Smooth muscle cell (in vitro differentiated cells): ENCODE data around the gene MEX3A. TPM values are rescaled to one million over a fixed set of nuclear protein-coding genes. Genes with fewer than 3 reads are reported as not detected.
"Not testable (repeated sequence)": the region's sequence is repeated elsewhere in the genome, so short reads cannot be mapped to it uniquely, and the experiment has no call there.

Source experiments
- DNase-seq: peaks from one replicate; lab custom pipeline; 2025; ENCODE audit not compliant: unreplicated experiment; lab: John Stamatoyannopoulos, UW
- H2AFZ ChIP-seq: fragments of 200-600 bp; sonication (generic); 2 replicates; pipeline ENCODE4 v1.6.0; 2016; ENCODE audit warnings: antibody characterized with exemption, low read depth, mild to moderate bottlenecking
- H3F3A ChIP-seq: fragments of 200-600 bp; sonication (generic); 2 replicates; pipeline ENCODE4 v1.6.0; 2017; ENCODE audit warnings: antibody characterized with exemption, low read depth
- H3K27ac ChIP-seq: fragments of 200-600 bp; sonication (generic); 2 replicates; pipeline ENCODE4 v1.5.1; 2016; ENCODE audit warnings: low read depth, mild to moderate bottlenecking
- H3K27me3 ChIP-seq: fragments of 200-600 bp; sonication (generic); 2 replicates; pipeline ENCODE4 v1.6.1; 2016; ENCODE audit warnings: low read depth, mild to moderate bottlenecking
- H3K36me3 ChIP-seq: fragments of 200-600 bp; sonication (generic); 2 replicates; pipeline ENCODE4 v1.5.1; 2016; ENCODE audit warnings: low read depth
- H3K4me1 ChIP-seq: fragments of 200-600 bp; sonication (generic); 2 replicates; pipeline ENCODE4 v1.5.1; 2016; ENCODE audit warnings: low read depth
- H3K4me2 ChIP-seq: fragments of 200-600 bp; sonication (generic); 2 replicates; pipeline ENCODE4 v1.6.0; 2016; ENCODE audit warnings: mild to moderate bottlenecking
- H3K4me3 ChIP-seq: fragments of 200-600 bp; sonication (generic); 2 replicates; pipeline ENCODE4 v1.5.1; 2016; ENCODE audit warnings: mild to moderate bottlenecking
- H3K79me2 ChIP-seq: fragments of 200-600 bp; sonication (generic); 2 replicates; pipeline ENCODE4 v1.6.0; 2016; ENCODE audit warnings: low read depth, mild to moderate bottlenecking
- H3K9ac ChIP-seq: fragments of 200-600 bp; sonication (generic); 2 replicates; pipeline ENCODE4 v1.6.0; 2016; ENCODE audit warnings: low read depth
- H3K9me3 ChIP-seq: fragments of 200-600 bp; sonication (generic); replicated peaks from 2 replicates; pipeline ENCODE4 v1.5.1; 2016; ENCODE audit warnings: low read depth
- H4K20me1 ChIP-seq: fragments of 200-600 bp; sonication (generic); 2 replicates; pipeline ENCODE4 v1.6.0; 2016; ENCODE audit warnings: low read depth
- WGBS: methylation state at CpG from one replicate; pipeline ENCODE4 v1.1.7; 2016; ENCODE audit warnings: low lambda C conversion rate; 5-methylcytosine and 5-hydroxymethylcytosine counted together
- polyA plus RNA-seq: library from polyadenylated mRNA; unstranded; fragments of >200 nt; fragmentation: Nextera tagmentation; extraction: Ambion mirVana; gene quantifications from 2 replicates; pipeline ENCODE4 v1.2.1, GENCODE V29; 2016
- total RNA-seq: library from RNA; depleted of rRNA; stranded (reverse); fragments of >200 nt; gene quantifications from 2 replicates; pipeline ENCODE4 v1.2.3, GENCODE V29; 2014
- TF ChIP-seq, protein P1 (sequence below): fragments of 200-600 bp; sonication (generic); IDR thresholded peaks from 2 replicates; pipeline ENCODE4 v1.5.1; 2017; ENCODE audit warnings: borderline replicate concordance, mild to moderate bottlenecking, antibody characterized with exemption; ENCODE audit not compliant: insufficient read depth, poor library complexity, severe bottlenecking

MEX3A gene
- total and polyA plus RNA-seq, 2 experiments from 2014 or later, result 10.5 to 13.8 TPM

DNA sequence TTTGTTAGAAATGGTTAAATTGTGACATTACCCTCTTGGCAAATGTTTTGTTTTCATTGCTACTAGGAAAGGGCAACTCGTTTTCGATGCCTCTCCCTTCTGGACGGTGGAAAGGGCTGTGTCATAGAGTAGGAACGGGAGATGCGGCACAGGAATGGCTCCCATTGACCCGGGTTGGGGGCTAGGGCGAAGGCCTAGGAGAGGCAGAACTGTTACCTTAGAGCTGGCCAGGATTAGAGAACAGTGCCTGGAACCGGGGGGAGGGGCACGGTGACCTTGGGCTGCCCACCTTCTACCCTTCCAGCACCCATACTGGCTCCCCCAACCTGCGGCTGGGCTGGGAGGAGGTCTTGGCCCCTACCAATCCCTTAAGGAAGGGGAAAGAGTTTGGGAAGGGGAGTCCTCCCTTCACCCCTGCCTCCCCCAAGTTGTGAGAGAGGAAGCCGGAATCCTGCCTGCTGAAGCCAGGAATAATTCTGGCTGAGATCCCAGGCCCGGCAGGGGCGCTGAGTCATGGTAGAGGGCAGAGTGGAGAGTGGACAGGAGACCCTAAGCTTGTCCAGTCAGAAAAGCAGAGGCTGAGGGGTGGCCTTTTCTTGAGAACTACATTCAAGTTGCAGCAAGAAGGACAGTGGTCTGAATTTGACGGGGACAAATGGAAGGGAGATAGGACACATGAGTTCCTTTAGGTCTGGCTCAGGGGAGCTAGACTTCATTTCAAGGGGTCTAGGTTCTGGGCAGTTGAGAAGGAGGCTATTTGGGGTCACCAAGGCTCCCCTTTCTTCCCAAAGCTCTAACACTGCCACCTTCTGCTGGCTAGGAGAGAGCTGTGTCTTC lies 40.5 kb upstream of the MEX3A start:
- Histone ChIP-seq H3K4me1 (peaks cover 58% of the 10 kb centered on the region), H4K20me1 (peaks cover 78% of the 10 kb centered on the region), H3K9ac (peak overlapping the region; percentile 98), H2AFZ (no peak overlapping the region), H3K36me3 (no peaks in the 10 kb centered on the region), H3K4me3 (peak overlapping the region; percentile 31), H3K79me2 (peaks cover 84% of the 10 kb centered on the region), H3K27ac (peak overlapping the region; percentile 100), H3K9me3 (no peaks in the 10 kb centered on the region), H3F3A (peaks cover 56% of the 10 kb centered on the region), H3K4me2 (peak overlapping the region; percentile 88), H3K27me3 (no peaks in the 10 kb centered on the region)
- no peak for DNase-seq
- 21% methylated on average over 14 of the region's 14 CpGs for WGBS
- TF ChIP-seq, protein P1, sequence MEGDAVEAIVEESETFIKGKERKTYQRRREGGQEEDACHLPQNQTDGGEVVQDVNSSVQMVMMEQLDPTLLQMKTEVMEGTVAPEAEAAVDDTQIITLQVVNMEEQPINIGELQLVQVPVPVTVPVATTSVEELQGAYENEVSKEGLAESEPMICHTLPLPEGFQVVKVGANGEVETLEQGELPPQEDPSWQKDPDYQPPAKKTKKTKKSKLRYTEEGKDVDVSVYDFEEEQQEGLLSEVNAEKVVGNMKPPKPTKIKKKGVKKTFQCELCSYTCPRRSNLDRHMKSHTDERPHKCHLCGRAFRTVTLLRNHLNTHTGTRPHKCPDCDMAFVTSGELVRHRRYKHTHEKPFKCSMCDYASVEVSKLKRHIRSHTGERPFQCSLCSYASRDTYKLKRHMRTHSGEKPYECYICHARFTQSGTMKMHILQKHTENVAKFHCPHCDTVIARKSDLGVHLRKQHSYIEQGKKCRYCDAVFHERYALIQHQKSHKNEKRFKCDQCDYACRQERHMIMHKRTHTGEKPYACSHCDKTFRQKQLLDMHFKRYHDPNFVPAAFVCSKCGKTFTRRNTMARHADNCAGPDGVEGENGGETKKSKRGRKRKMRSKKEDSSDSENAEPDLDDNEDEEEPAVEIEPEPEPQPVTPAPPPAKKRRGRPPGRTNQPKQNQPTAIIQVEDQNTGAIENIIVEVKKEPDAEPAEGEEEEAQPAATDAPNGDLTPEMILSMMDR, result no peak

DNA sequence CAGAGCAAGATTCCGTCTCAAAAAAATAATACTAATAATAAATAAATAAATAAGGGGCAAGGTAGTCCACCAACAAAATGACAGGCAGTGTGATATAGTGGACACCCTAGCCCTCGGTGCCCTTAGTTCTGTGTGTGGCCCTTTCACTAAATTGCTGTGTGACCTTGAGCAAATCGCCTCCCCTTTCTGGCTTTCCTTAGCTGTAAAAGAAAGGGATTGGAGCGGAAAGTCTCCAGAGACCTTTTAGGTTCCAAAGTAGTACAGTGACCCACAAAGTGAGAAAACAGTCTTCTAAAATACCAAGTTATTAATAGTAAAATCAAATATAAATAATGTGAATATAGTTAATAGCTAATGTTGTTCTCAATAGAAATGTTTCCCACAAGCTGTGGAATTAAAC lies 39.8 kb upstream of the MEX3A start:
- Histone ChIP-seq H3K9me3 (no peaks in the 10 kb centered on the region), H3K9ac (peak overlapping the region; percentile 98), H3K36me3 (no peaks in the 10 kb centered on the region), H3F3A (peaks cover 58% of the 10 kb centered on the region), H4K20me1 (peaks cover 79% of the 10 kb centered on the region), H3K79me2 (peaks cover 88% of the 10 kb centered on the region), H3K4me2 (peak overlapping the region; percentile 88), H3K4me1 (peaks cover 57% of the 10 kb centered on the region), H3K4me3 (peak overlapping the region; percentile 31), H2AFZ (no peak overlapping the region), H3K27ac (peak overlapping the region; percentile 100), H3K27me3 (no peaks in the 10 kb centered on the region)
- TF ChIP-seq, protein P1, result no peak
- no peak for DNase-seq
- WGBS, result 85% methylated on average over 4 of the region's 4 CpGs

DNA sequence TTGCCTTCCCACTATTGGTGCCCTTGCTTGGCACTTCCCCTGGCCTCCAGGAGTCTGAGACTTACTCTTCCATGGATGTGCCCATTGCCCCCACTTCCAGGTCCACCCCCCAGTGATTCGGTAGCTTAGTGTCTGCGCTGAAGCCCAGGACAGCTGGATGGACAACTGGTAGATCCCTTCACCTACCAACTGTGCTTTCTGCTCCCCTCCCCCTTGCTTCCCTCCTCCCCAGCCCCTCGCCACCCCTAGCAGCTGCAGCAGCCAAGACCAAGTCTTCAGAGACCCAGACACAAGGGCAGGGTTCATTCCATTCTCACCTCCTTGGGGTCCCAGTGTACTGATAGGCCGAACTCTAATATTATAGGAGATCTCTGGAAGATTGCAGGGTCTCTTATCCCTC lies 39.2 kb upstream of the MEX3A start:
- H3F3A ChIP-seq, result peaks cover 53% of the 10 kb centered on the region
- peaks cover 52% of the 10 kb centered on the region for H3K4me1 ChIP-seq
- no peak for DNase-seq
- TF ChIP-seq, protein P1, result no peak
- peaks cover 79% of the 10 kb centered on the region for H4K20me1 ChIP-seq
- 49% methylated on average over 4 of the region's 4 CpGs for WGBS
- H2AFZ ChIP-seq, result no peak overlapping the region
- peak overlapping the region; percentile 31 for H3K4me3 ChIP-seq
- peaks cover 94% of the 10 kb centered on the region for H3K79me2 ChIP-seq
- H3K4me2 ChIP-seq, result peak overlapping the region; percentile 88
- H3K27ac ChIP-seq, result peak overlapping the region; percentile 100
- no peaks in the 10 kb centered on the region for H3K9me3 ChIP-seq
- no peaks in the 10 kb centered on the region for H3K36me3 ChIP-seq
- H3K9ac ChIP-seq, result peak overlapping the region; percentile 98
- H3K27me3 ChIP-seq, result no peaks in the 10 kb centered on the region

DNA sequence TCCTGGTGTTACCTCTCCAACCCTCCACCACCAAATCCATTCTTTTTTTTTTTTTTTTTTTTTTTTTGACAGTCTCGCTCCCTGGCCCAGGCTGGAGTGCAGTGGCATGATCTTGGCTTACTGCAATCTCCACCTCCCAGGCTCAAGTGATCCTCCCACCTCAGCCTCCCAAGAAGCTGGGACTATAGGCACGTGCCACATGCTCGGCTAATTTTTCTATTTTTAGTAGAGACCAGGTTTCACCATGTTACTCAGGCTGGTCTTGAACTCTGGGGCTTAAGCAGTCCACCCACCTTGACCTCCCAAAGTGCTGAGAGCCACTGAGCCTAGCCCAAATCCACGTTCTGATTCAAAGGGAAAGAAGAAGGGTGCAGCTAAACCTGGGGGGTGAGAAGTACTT lies 38.7 kb upstream of the MEX3A start:
- peaks cover 52% of the 10 kb centered on the region for H3F3A ChIP-seq
- peak overlapping the region; percentile 31 for H3K4me3 ChIP-seq
- peak overlapping the region; percentile 88 for H3K4me2 ChIP-seq
- H3K9ac ChIP-seq, result peak overlapping the region; percentile 25
- DNase-seq, H3K27me3 ChIP-seq, H2AFZ ChIP-seq, H3K9me3 ChIP-seq, H3K36me3 ChIP-seq: not testable (repeated sequence)
- peaks cover 82% of the 10 kb centered on the region for H4K20me1 ChIP-seq
- peaks cover 98% of the 10 kb centered on the region for H3K79me2 ChIP-seq
- H3K27ac ChIP-seq, result peak overlapping the region; percentile 100
- H3K4me1 ChIP-seq, result peaks cover 51% of the 10 kb centered on the region
- 32% methylated on average over 4 of the region's 4 CpGs for WGBS
